ENCODE results near the gene TFCP2L1. TPM values are rescaled to one million over a fixed set of nuclear protein-coding genes. Genes with fewer than 3 reads are reported as not detected.

TFCP2L1 gene
- polyA plus RNA-seq, 3 donors: 0.03 to 0.24 TPM; not detected in 1

DNA sequence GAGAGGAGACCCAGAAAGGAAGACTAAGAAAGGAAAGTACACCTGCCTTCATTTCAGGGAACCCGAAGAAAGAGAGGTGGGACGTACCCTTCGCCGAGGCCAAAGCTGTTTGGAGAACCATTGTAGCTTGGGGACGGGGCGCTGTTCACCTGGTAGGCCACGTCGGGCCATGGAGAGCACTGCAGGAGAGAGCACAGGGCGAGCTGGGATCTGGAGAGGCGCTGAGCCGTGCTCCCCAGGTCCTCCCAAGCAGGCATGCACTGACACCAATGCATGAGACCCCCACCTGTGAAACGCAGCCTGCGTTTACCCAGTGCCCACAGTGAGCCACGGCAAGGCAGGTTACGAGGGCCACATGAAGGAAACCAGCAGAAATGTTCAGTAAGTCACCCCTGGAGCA is 45.5 kb downstream of the TFCP2L1 start:
- TF ChIP-seq, protein P1, sequence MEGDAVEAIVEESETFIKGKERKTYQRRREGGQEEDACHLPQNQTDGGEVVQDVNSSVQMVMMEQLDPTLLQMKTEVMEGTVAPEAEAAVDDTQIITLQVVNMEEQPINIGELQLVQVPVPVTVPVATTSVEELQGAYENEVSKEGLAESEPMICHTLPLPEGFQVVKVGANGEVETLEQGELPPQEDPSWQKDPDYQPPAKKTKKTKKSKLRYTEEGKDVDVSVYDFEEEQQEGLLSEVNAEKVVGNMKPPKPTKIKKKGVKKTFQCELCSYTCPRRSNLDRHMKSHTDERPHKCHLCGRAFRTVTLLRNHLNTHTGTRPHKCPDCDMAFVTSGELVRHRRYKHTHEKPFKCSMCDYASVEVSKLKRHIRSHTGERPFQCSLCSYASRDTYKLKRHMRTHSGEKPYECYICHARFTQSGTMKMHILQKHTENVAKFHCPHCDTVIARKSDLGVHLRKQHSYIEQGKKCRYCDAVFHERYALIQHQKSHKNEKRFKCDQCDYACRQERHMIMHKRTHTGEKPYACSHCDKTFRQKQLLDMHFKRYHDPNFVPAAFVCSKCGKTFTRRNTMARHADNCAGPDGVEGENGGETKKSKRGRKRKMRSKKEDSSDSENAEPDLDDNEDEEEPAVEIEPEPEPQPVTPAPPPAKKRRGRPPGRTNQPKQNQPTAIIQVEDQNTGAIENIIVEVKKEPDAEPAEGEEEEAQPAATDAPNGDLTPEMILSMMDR (IDR thresholded peaks at IDR 0.05): no peak
- Histone ChIP-seq H3K4me3 (replicated peaks in 1 of 3; ENCODE audit: low read depth in 2 of 3, low read length in 3 of 3) (no peak overlapping the region), H3K9me3 (replicated peaks in 1 of 2; ENCODE audit: control insufficient read depth in 1 of 2, insufficient read depth in 1 of 2, low read length in 2 of 2) (no peaks in the 10 kb centered on the region), H4K20me1 (ENCODE audit: insufficient read depth, low read length) (no peaks in the 10 kb centered on the region), H3K4me1 (ENCODE audit: control insufficient read depth in 1 of 2, insufficient read depth in 2 of 2, low read length in 2 of 2) (no peaks in the 10 kb centered on the region), H3K27ac (ENCODE audit: low read depth in 1 of 2, low read length in 2 of 2) (no peak overlapping the region), H3K4me2 (replicated peaks; ENCODE audit: extremely low read depth, low read length, poor library complexity, severe bottlenecking) (no peak overlapping the region), H3K27me3 (ENCODE audit: control insufficient read depth in 2 of 2, insufficient read depth in 2 of 2, low read length in 2 of 2) (no peaks in the 10 kb centered on the region), H3K9ac (ENCODE audit: insufficient read depth, low read length, poor library complexity, severe bottlenecking) (no peak overlapping the region), H2AFZ (ENCODE audit: insufficient read depth, low read depth, low read length, poor library complexity, severe bottlenecking) (no peak overlapping the region), H3K36me3 (replicated peaks in 1 of 2; ENCODE audit: control insufficient read depth in 1 of 2, insufficient read depth in 2 of 2, low read length in 2 of 2) (no peaks in the 10 kb centered on the region), H3K79me2 (ENCODE audit: insufficient read depth, low read length) (no peaks in the 10 kb centered on the region)
- Mint-ChIP-seq H3K27me3 (ENCODE audit: low read depth in 3 of 3) (peaks cover 8 to 13% (median 11%) of the 10 kb centered on the region in 3 donors), H3K27ac (no peak overlapping the region), H3K4me3 (no peak overlapping the region), H3K36me3 (no peaks in the 10 kb centered on the region), H3K9me3 (peaks cover 0 to 2% (median 0%) of the 10 kb centered on the region in 7 donors), H3K4me1 (peaks cover 5% of the 10 kb centered on the region)
- intact Hi-C loops (cut with micrococcal nuclease): no loop called here
- 96% methylated on average over 15 of the region's 15 CpGs for WGBS (ENCODE audit: insufficient coverage)
- DNase-seq: no peak

DNA sequence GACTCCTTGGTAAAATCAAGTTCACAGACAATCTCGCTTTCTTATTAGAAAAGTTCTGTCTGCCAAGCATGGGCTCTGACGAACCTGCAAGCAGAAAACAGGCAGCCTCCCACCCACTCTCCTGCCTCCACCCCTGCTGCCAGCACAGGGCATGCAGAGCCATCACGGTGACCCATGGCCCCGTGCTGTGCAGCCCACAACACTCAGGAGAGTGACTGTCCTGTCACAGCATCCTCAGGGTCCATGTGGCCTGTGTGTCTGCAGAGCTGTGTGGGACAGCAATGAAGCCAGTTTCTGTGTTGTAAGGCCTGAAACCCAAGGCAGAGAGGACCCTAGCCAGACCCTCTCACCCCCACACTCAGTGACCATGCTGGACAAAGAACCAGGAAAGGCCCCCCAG is 46.2 kb downstream of the TFCP2L1 start:
- Histone ChIP-seq H3K9me3 (replicated peaks in 1 of 2; ENCODE audit: control insufficient read depth in 1 of 2, insufficient read depth in 1 of 2, low read length in 2 of 2) (no peaks in the 10 kb centered on the region), H3K4me1 (ENCODE audit: control insufficient read depth in 1 of 2, insufficient read depth in 2 of 2, low read length in 2 of 2) (no peaks in the 10 kb centered on the region), H3K4me2 (replicated peaks; ENCODE audit: extremely low read depth, low read length, poor library complexity, severe bottlenecking) (no peak overlapping the region), H3K27ac (ENCODE audit: low read depth in 1 of 2, low read length in 2 of 2) (no peak overlapping the region), H3K9ac (ENCODE audit: insufficient read depth, low read length, poor library complexity, severe bottlenecking) (no peak overlapping the region), H3K36me3 (replicated peaks in 1 of 2; ENCODE audit: control insufficient read depth in 1 of 2, insufficient read depth in 2 of 2, low read length in 2 of 2) (no peaks in the 10 kb centered on the region), H2AFZ (ENCODE audit: insufficient read depth, low read depth, low read length, poor library complexity, severe bottlenecking) (no peak overlapping the region), H4K20me1 (ENCODE audit: insufficient read depth, low read length) (no peaks in the 10 kb centered on the region), H3K4me3 (replicated peaks in 1 of 3; ENCODE audit: low read depth in 2 of 3, low read length in 3 of 3) (no peak overlapping the region), H3K27me3 (ENCODE audit: control insufficient read depth in 2 of 2, insufficient read depth in 2 of 2, low read length in 2 of 2) (no peaks in the 10 kb centered on the region), H3K79me2 (ENCODE audit: insufficient read depth, low read length) (no peaks in the 10 kb centered on the region)
- TF ChIP-seq, protein P1 (IDR thresholded peaks at IDR 0.05): no peak
- no peak for DNase-seq
- Mint-ChIP-seq H3K27ac (peak overlapping the region in 1 of 7 donors; percentile 36), H3K36me3 (no peaks in the 10 kb centered on the region), H3K9me3 (peaks cover 0 to 2% (median 0%) of the 10 kb centered on the region in 7 donors), H3K4me3 (no peak overlapping the region), H3K27me3 (ENCODE audit: low read depth in 3 of 3) (peaks cover 7 to 13% (median 13%) of the 10 kb centered on the region in 3 donors), H3K4me1 (peaks cover 5% of the 10 kb centered on the region)
- intact Hi-C loops (cut with micrococcal nuclease): no loop called here
- WGBS (ENCODE audit: insufficient coverage): 100% methylated on average over 3 of the region's 4 CpGs

Data from CD14-positive monocyte (primary cell).